Cerebellar nuclear complex (tissue), 1 donor: ENCODE data around the gene MUCL1.

Source experiments
- DNase-seq, 2 experiments: peaks; one replicate each; lab custom pipeline; 2025; lab: John Stamatoyannopoulos, UW

The MUCL1 gene

GRCh38 chr12:54891717-54892478 is 37.6 kb downstream of the MUCL1 start:
- no peak for DNase-seq
